DND-41 (cell line): ENCODE data around the gene LPCAT3.
"Not testable (repeated sequence)": the region's sequence is repeated elsewhere in the genome, so short reads cannot be mapped to it uniquely, and the experiment has no call there.

ENCODE experiments used
- ATAC-seq: fragments of 200-7000 bp; cut with Tn5 transposase; 3 replicates; pipeline ENCODE4 v1.9.1; 2021; ENCODE audit warnings: low read depth; ENCODE audit not compliant: insufficient read depth
- DNase-seq: peaks from one replicate; pipeline ENCODE4 v3.0.0-alpha.2; 2020
- H2AFZ ChIP-seq: 2 replicates; pipeline ENCODE4 v1.6.0; 2012; ENCODE audit warnings: low read depth, low read length
- H3K27ac ChIP-seq: 2 replicates; pipeline ENCODE4 v1.5.1; 2012; ENCODE audit warnings: low read length, inconsistent platforms
- H3K27me3 ChIP-seq: fragments of 200-600 bp; sonication (generic); 2 replicates; pipeline ENCODE4 v1.6.0; 2012; ENCODE audit warnings: low read length, mild to moderate bottlenecking, inconsistent platforms; ENCODE audit not compliant: insufficient read depth, poor library complexity
- H3K36me3 ChIP-seq: 2 replicates; pipeline ENCODE4 v1.5.1; 2012; ENCODE audit warnings: low read length, inconsistent platforms; ENCODE audit not compliant: insufficient read depth
- H3K4me1 ChIP-seq: 2 replicates; pipeline ENCODE4 v1.5.1; 2012; ENCODE audit warnings: mild to moderate bottlenecking, low read length; ENCODE audit not compliant: insufficient read depth
- H3K4me2 ChIP-seq: 2 replicates; pipeline ENCODE4 v1.6.0; 2012; ENCODE audit warnings: mild to moderate bottlenecking, moderate library complexity, low read length, inconsistent platforms; ENCODE audit not compliant: insufficient read depth
- H3K4me3 ChIP-seq, 2 experiments: fragments of 200-600 bp in 1 of 2; shearing (Covaris generic) in 1 of 2; 2 replicates each; pipeline ENCODE4 v1.5.1; 2012 to 2016; ENCODE audit warnings: inconsistent platforms in 2 of 2, low read length in 2 of 2, mild to moderate bottlenecking in 2 of 2, low read depth in 1 of 2, moderate library complexity in 1 of 2
- H3K79me2 ChIP-seq: 2 replicates; pipeline ENCODE4 v1.6.0; 2012; ENCODE audit warnings: low read length, inconsistent platforms; ENCODE audit not compliant: insufficient read depth
- H3K9ac ChIP-seq: 2 replicates; pipeline ENCODE4 v1.6.0; 2012; ENCODE audit warnings: low read depth, mild to moderate bottlenecking, inconsistent platforms, low read length, moderate library complexity
- H3K9me3 ChIP-seq: 2 replicates; pipeline ENCODE4 v1.5.1; 2012; ENCODE audit warnings: low read length, moderate library complexity, mild to moderate bottlenecking, inconsistent platforms; ENCODE audit not compliant: insufficient read depth, severe bottlenecking
- H4K20me1 ChIP-seq: 2 replicates; pipeline ENCODE4 v1.6.0; 2012; ENCODE audit warnings: low read length; ENCODE audit not compliant: insufficient read depth
- CTCF ChIP-seq: IDR thresholded peaks from 2 replicates; pipeline ENCODE4 v1.5.1; 2012; ENCODE audit warnings: borderline replicate concordance, low read length, moderate library complexity, mild to moderate bottlenecking; ENCODE audit not compliant: poor library complexity, severe bottlenecking; ENCODE audit errors: extremely low read depth
- EZH2 ChIP-seq: IDR thresholded peaks from 3 replicates; pipeline ENCODE4 v1.6.1; 2012; ENCODE audit warnings: borderline replicate concordance, low read depth, mild to moderate bottlenecking, moderate library complexity, low read length, inconsistent platforms; ENCODE audit not compliant: severe bottlenecking

Gene LPCAT3

GRCh38 chr12:7058163-7058845 lies 40.0 kb upstream of the LPCAT3 start:
- Histone ChIP-seq H3K27me3 (peaks cover 42% of the 10 kb centered on the region), H3K27ac (no peak overlapping the region), H3K79me2 (no peaks in the 10 kb centered on the region), H3K36me3 (no peaks in the 10 kb centered on the region), H2AFZ (no peak overlapping the region), H3K4me2 (no peak overlapping the region), H3K4me3 (no peak overlapping the region), H3K4me1 (no peaks in the 10 kb centered on the region), H3K9ac (no peak overlapping the region), H3K9me3 (no peaks in the 10 kb centered on the region), H4K20me1 (no peaks in the 10 kb centered on the region)
- no peak for ATAC-seq
- TF ChIP-seq CTCF (no peak), EZH2 (no peak)
- no peak for DNase-seq

GRCh38 chr12:7055736-7056135 lies 37.5 kb upstream of the LPCAT3 start:
- peaks cover 34% of the 10 kb centered on the region for H3K27me3 ChIP-seq
- DNase-seq, H3K79me2 ChIP-seq, H3K4me3 ChIP-seq, H3K4me1 ChIP-seq, H3K4me2 ChIP-seq, H2AFZ ChIP-seq, H3K9ac ChIP-seq, H4K20me1 ChIP-seq, H3K9me3 ChIP-seq, H3K36me3 ChIP-seq, H3K27ac ChIP-seq, ATAC-seq: not testable (repeated sequence)

GRCh38 chr12:7054925-7055324 lies 36.6 kb upstream of the LPCAT3 start:
- Histone ChIP-seq H3K4me2 (no peak overlapping the region), H3K9ac (no peak overlapping the region), H3K9me3 (no peaks in the 10 kb centered on the region), H3K36me3 (no peaks in the 10 kb centered on the region), H3K79me2 (no peaks in the 10 kb centered on the region), H3K27ac (no peak overlapping the region), H4K20me1 (no peaks in the 10 kb centered on the region), H3K27me3 (peaks cover 26% of the 10 kb centered on the region), H3K4me1 (no peaks in the 10 kb centered on the region), H2AFZ (no peak overlapping the region), H3K4me3 (no peak overlapping the region)
- no peak for TF ChIP-seq CTCF
- ATAC-seq (no peak), DNase-seq (no peak)

- H3K9ac ChIP-seq, ATAC-seq, DNase-seq, H3K4me3 ChIP-seq, H3K79me2 ChIP-seq, H3K36me3 ChIP-seq, H3K27ac ChIP-seq, H3K4me2 ChIP-seq, H4K20me1 ChIP-seq, H2AFZ ChIP-seq, H3K4me1 ChIP-seq, H3K9me3 ChIP-seq, H3K27me3 ChIP-seq: not testable (repeated sequence)
Measured at GRCh38 chr12:7049973-7050372, 31.7 kb upstream of the LPCAT3 start.

- H2AFZ ChIP-seq, H3K36me3 ChIP-seq, H3K9ac ChIP-seq, H3K79me2 ChIP-seq, H3K27ac ChIP-seq, H3K9me3 ChIP-seq, ATAC-seq, DNase-seq, H3K4me3 ChIP-seq, H3K27me3 ChIP-seq, H3K4me2 ChIP-seq, H4K20me1 ChIP-seq, H3K4me1 ChIP-seq: not testable (repeated sequence)
Measured at GRCh38 chr12:7049445-7049951, 31.2 kb upstream of the LPCAT3 start.
